HG02798 (cell line): ENCODE results near the gene WWP2.
"Not testable (repeated sequence)": the region's sequence is repeated elsewhere in the genome, so short reads cannot be mapped to it uniquely, and the experiment has no call there.

Experiments
- ATAC-seq: cut with Tn5 transposase; IDR thresholded peaks from one replicate; pipeline ENCODE4 v1.9.1; 2021; ENCODE audit warnings: mild to moderate bottlenecking; ENCODE audit not compliant: unreplicated experiment, poor library complexity

Gene WWP2

GRCh38 chr16:69744363-69745231 lies 17.5 kb upstream of the WWP2 start:
- ATAC-seq = no peak

GRCh38 chr16:69745232-69745612 lies 16.9 kb upstream of the WWP2 start:
- no peak for ATAC-seq

GRCh38 chr16:69745959-69746358 lies 16.2 kb upstream of the WWP2 start:
- ATAC-seq = no peak

- no peak for ATAC-seq
Observed at GRCh38 chr16:69747115-69747514, 15.0 kb upstream of the WWP2 start.

- no peak for ATAC-seq
Observed at GRCh38 chr16:69748694-69749345, 13.3 kb upstream of the WWP2 start.

- ATAC-seq = no peak
Observed at GRCh38 chr16:69754143-69754468, 8.0 kb upstream of the WWP2 start.

- ATAC-seq = peak; percentile 95
Observed at GRCh38 chr16:69754469-69755310, 7.4 kb upstream of the WWP2 start, which contains the start of gene NOB1. Gene NOB1, minus strand, starts transcription at chr16:69754926. Its CDS starts 16 bp downstream, at chr16:69754910.

GRCh38 chr16:69756705-69757104 lies 5.4 kb upstream of the WWP2 start:
- ATAC-seq = no peak

- ATAC-seq = not testable (repeated sequence)
Observed at GRCh38 chr16:69757375-69757774, 4.8 kb upstream of the WWP2 start.

GRCh38 chr16:69762814-69763598 lies 874 bp downstream of the WWP2 start:
- ATAC-seq = peak; percentile 7

GRCh38 chr16:69763599-69763942 lies 1.4 kb downstream of the WWP2 start:
- no peak for ATAC-seq

- ATAC-seq = no peak
Observed at GRCh38 chr16:69767459-69768229, 5.5 kb downstream of the WWP2 start.

GRCh38 chr16:69768666-69769065 lies 6.5 kb downstream of the WWP2 start:
- ATAC-seq = no peak

- ATAC-seq = no peak
Observed at GRCh38 chr16:69769404-69769803, 7.3 kb downstream of the WWP2 start.

- ATAC-seq = no peak
Observed at GRCh38 chr16:69771651-69771967, 9.5 kb downstream of the WWP2 start.

GRCh38 chr16:69773260-69773947 lies 11.3 kb downstream of the WWP2 start:
- peak; percentile 64 for ATAC-seq

- no peak for ATAC-seq
Observed at GRCh38 chr16:69775563-69775962, 13.4 kb downstream of the WWP2 start.

GRCh38 chr16:69779724-69780123 lies 17.6 kb downstream of the WWP2 start:
- no peak for ATAC-seq

GRCh38 chr16:69781118-69781517 lies 19.0 kb downstream of the WWP2 start:
- no peak for ATAC-seq
